Measurements from ENCODE around the gene CMTR1. TPM values are rescaled to one million over a fixed set of nuclear protein-coding genes. Genes with fewer than 3 reads are reported as not detected.

Gene CMTR1
- total and polyA plus RNA-seq, 11 donors: 16.3 to 40.7 (median 28.4) TPM

- Histone ChIP-seq H3K4me3 (no peak overlapping the region), H3K9me3 (no peaks in the 10 kb centered on the region), H3K4me1 (peaks cover 0 to 3% (median 0%) of the 10 kb centered on the region in 12 donors), H3K27me3 (no peaks in the 10 kb centered on the region), H3K27ac (peak overlapping the region in 1 of 12 donors; percentile 58), H3K36me3 (peaks cover 0 to 99% (median 98%) of the 10 kb centered on the region in 9 donors)
- DNase-seq (no peak), ATAC-seq (no peak)
- intact Hi-C loops (cut with DNase I): loop anchor here in 1 of 10 donors (10.0 kb wide), 1 partner anchor 68 kb away; no protein-coding TSS in a partner anchor
- TF ChIP-seq POLR2A (IDR thresholded peaks at IDR 0.05) (no peak), CTCF (IDR thresholded peaks at IDR 0.05) (no peak)
- 95 to 97% (median 96%) methylated on average over 3 of the region's 3 CpGs for WGBS, 4 donors
Observed at GRCh38 chr6:37452522-37452921, 19.5 kb downstream of the CMTR1 start.

GRCh38 chr6:37454420-37455140 is 21.6 kb downstream of the CMTR1 start:
- Histone ChIP-seq H3K4me1 (peaks cover 0 to 3% (median 0%) of the 10 kb centered on the region in 12 donors), H3K27me3 (no peaks in the 10 kb centered on the region), H3K27ac (peak overlapping the region in 1 of 12 donors; percentile 70), H3K4me3 (no peak overlapping the region), H3K36me3 (peaks cover 0 to 99% (median 97%) of the 10 kb centered on the region in 9 donors), H3K9me3 (no peaks in the 10 kb centered on the region)
- intact Hi-C loops (cut with DNase I): loop anchor here in 1 of 10 donors (10.0 kb wide), 1 partner anchor 70 kb away; no protein-coding TSS in a partner anchor
- TF ChIP-seq CTCF (IDR thresholded peaks at IDR 0.05): no peak
- no peak for ATAC-seq
- 73 to 86% (median 84%) methylated on average over 8 of the region's 8 CpGs for WGBS, 4 donors
- no peak for DNase-seq

GRCh38 chr6:37456126-37456525 is 23.1 kb downstream of the CMTR1 start:
- peaks cover 0 to 3% (median 0%) of the 10 kb centered on the region in 12 donors for H3K4me1 ChIP-seq
- H3K4me3 ChIP-seq: no peak overlapping the region
- intact Hi-C loops (cut with DNase I): loop anchor here in 1 of 10 donors (10.0 kb wide), 1 partner anchor 71 kb away; no protein-coding TSS in a partner anchor
- TF ChIP-seq CTCF (IDR thresholded peaks at IDR 0.05) (no peak), POLR2A (IDR thresholded peaks at IDR 0.05) (no peak)
- DNase-seq (no peak), ATAC-seq (no peak)
- no peak overlapping the region for H3K27ac ChIP-seq
- 90 to 94% (median 94%) methylated on average over 6 of the region's 6 CpGs for WGBS, 4 donors
- H3K36me3 ChIP-seq: peaks cover 0 to 99% (median 97%) of the 10 kb centered on the region in 9 donors
- no peaks in the 10 kb centered on the region for H3K9me3 ChIP-seq
- no peaks in the 10 kb centered on the region for H3K27me3 ChIP-seq

- peaks cover 0 to 99% (median 97%) of the 10 kb centered on the region in 9 donors for H3K36me3 ChIP-seq
- peak in 3 of 4 donors; percentile 55 to 71 (median 67) for ATAC-seq
- no peak overlapping the region for H3K4me3 ChIP-seq
- TF ChIP-seq CTCF (IDR thresholded peaks at IDR 0.05): no peak
- no peak for TF ChIP-seq POLR2A (IDR thresholded peaks at IDR 0.05)
- H3K27me3 ChIP-seq: no peaks in the 10 kb centered on the region
- intact Hi-C loops (cut with DNase I): loop anchor here in 1 of 10 donors (10.0 kb wide), 1 partner anchor 72 kb away; no protein-coding TSS in a partner anchor
- H3K9me3 ChIP-seq: no peaks in the 10 kb centered on the region
- WGBS, 4 donors: 52 to 80% (median 63%) methylated on average over 6 of the region's 6 CpGs
- peaks cover 0 to 3% (median 0%) of the 10 kb centered on the region in 12 donors for H3K4me1 ChIP-seq
- H3K27ac ChIP-seq: no peak overlapping the region
- no peak for DNase-seq
Observed at GRCh38 chr6:37456816-37457560, 24.0 kb downstream of the CMTR1 start.
